Measurements from ENCODE around the gene PLA2G5. TPM values are rescaled to one million over a fixed set of nuclear protein-coding genes. Genes with fewer than 3 reads are reported as not detected.
"Not testable (repeated sequence)": the region's sequence is repeated elsewhere in the genome, so short reads cannot be mapped to it uniquely, and the experiment has no call there.

The PLA2G5 gene
- total RNA-seq, 1 experiment from 2014 or later, result not detected

DNA sequence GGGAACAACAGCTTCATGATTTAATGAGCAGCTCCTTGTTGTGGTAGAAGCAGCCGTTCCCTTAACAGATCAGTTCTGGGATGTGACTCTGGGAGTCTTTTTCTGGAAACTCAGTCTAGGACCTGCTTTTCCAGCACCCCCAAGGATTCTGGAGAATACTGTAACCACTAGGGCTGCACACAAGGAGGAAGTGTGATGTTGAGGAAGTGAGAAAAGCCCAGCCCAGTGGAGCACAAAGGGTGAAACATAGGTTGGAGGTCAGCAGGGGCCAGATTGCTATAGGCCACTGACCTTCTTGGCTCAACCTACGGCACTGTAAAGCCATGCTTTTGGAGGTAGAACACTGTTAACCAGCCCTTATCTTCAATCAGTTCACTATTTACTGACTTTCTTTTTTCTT lies 10.1 kb upstream of the PLA2G5 start:
- no peaks in the 10 kb centered on the region for H3K9me3 ChIP-seq
- H3K27ac Mint-ChIP-seq (ENCODE audit: unreplicated experiment), result no peak overlapping the region
- H3K4me1 ChIP-seq, result no peaks in the 10 kb centered on the region
- H3K27me3 Mint-ChIP-seq (ENCODE audit: insufficient read depth, unreplicated experiment), result no peaks in the 10 kb centered on the region
- no peak overlapping the region for H3K4me3 Mint-ChIP-seq (ENCODE audit: unreplicated experiment)
- H3K9me3 Mint-ChIP-seq (ENCODE audit: unreplicated experiment), result no peaks in the 10 kb centered on the region
- no peaks in the 10 kb centered on the region for H3K36me3 ChIP-seq (ENCODE audit: control insufficient read depth, insufficient read depth, low read length)
- intact Hi-C loops (cut with micrococcal nuclease; ENCODE audit: unreplicated experiment), result no loop called here
- no TSS peak for BruUV-seq (replicated peaks)
- H3K36me3 Mint-ChIP-seq (ENCODE audit: insufficient read depth, unreplicated experiment), result no peaks in the 10 kb centered on the region
- DNase-seq, result no peak
- CTCF ChIA-PET, result interaction anchor here (0.6 kb wide), 1 partner anchor 135 kb away, joined by 4 read pairs; no protein-coding TSS in a partner anchor
- H3K4me3 ChIP-seq (ENCODE audit: low read depth, low read length), result no peak overlapping the region
- no peaks in the 10 kb centered on the region for H3K27me3 ChIP-seq (replicated peaks; ENCODE audit: control insufficient read depth, insufficient read depth, low read length)
- H3K4me1 Mint-ChIP-seq (ENCODE audit: low read depth, unreplicated experiment), result no peaks in the 10 kb centered on the region
- TF ChIP-seq, protein P1, sequence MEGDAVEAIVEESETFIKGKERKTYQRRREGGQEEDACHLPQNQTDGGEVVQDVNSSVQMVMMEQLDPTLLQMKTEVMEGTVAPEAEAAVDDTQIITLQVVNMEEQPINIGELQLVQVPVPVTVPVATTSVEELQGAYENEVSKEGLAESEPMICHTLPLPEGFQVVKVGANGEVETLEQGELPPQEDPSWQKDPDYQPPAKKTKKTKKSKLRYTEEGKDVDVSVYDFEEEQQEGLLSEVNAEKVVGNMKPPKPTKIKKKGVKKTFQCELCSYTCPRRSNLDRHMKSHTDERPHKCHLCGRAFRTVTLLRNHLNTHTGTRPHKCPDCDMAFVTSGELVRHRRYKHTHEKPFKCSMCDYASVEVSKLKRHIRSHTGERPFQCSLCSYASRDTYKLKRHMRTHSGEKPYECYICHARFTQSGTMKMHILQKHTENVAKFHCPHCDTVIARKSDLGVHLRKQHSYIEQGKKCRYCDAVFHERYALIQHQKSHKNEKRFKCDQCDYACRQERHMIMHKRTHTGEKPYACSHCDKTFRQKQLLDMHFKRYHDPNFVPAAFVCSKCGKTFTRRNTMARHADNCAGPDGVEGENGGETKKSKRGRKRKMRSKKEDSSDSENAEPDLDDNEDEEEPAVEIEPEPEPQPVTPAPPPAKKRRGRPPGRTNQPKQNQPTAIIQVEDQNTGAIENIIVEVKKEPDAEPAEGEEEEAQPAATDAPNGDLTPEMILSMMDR (IDR thresholded peaks at IDR 0.05; ENCODE audit: insufficient read depth in 1 of 2, low read depth in 1 of 2, low read length in 1 of 2, severe bottlenecking in 1 of 2, unreplicated experiment in 1 of 2), result no peak
- POLR2A ChIA-PET, result no interaction called here

DNA sequence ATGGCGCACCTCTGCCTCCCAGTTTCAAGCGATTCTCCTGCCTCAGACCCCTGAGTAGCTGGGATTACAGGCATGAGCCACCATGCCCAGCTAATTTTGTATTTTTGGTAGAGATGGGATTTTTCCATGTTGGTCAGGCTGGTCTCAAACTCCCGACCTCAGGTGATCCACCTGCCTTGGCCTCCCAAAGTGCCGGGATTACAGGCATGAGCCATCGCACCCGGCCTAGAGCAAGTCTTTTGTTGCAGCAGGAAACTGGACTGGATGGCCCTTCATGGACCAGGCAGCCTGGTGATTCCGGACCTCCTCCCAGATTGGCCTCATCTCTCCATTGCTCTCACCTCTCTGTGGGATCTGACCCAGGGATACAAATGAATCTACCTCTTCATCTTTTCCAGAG lies 9.2 kb upstream of the PLA2G5 start:
- H3K9me3 Mint-ChIP-seq (ENCODE audit: unreplicated experiment); H3K4me3 ChIP-seq (ENCODE audit: low read depth, low read length); BruUV-seq (replicated peaks); intact Hi-C loops (cut with micrococcal nuclease; ENCODE audit: unreplicated experiment); H3K9me3 ChIP-seq; H3K4me3 Mint-ChIP-seq (ENCODE audit: unreplicated experiment); H3K27ac Mint-ChIP-seq (ENCODE audit: unreplicated experiment); H3K27me3 ChIP-seq (replicated peaks; ENCODE audit: control insufficient read depth, insufficient read depth, low read length); DNase-seq; H3K27me3 Mint-ChIP-seq (ENCODE audit: insufficient read depth, unreplicated experiment); H3K36me3 ChIP-seq (ENCODE audit: control insufficient read depth, insufficient read depth, low read length); H3K36me3 Mint-ChIP-seq (ENCODE audit: insufficient read depth, unreplicated experiment); H3K4me1 Mint-ChIP-seq (ENCODE audit: low read depth, unreplicated experiment); H3K4me1 ChIP-seq; CTCF ChIA-PET; POLR2A ChIA-PET: not testable (repeated sequence)

DNA sequence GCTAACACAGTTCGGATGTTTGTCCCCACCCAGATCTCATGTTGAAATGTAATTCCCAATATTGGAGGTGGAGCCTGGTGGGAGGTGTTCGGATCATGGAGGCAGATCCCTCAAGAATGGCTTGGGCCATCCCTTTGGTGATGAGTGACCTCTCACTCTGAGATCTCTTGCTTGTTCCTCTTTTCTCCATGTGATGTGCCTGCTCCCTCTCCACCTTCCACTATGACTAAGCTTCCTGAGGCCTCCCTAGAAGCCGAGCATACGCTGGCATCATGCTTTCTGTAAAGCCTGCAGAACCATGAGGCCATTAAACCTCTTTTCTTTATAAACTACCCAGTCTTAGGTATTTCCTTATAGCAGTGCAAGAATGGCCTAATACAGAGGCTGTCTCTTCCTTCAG lies 8.1 kb upstream of the PLA2G5 start:
- BruUV-seq (replicated peaks), result no TSS peak
- Mint-ChIP-seq H3K27ac (ENCODE audit: unreplicated experiment) (no peak overlapping the region), H3K36me3 (ENCODE audit: insufficient read depth, unreplicated experiment) (no peaks in the 10 kb centered on the region), H3K4me3 (ENCODE audit: unreplicated experiment) (no peak overlapping the region), H3K4me1 (ENCODE audit: low read depth, unreplicated experiment) (no peaks in the 10 kb centered on the region), H3K27me3 (ENCODE audit: insufficient read depth, unreplicated experiment) (no peaks in the 10 kb centered on the region), H3K9me3 (ENCODE audit: unreplicated experiment) (no peaks in the 10 kb centered on the region)
- Histone ChIP-seq H3K36me3 (ENCODE audit: control insufficient read depth, insufficient read depth, low read length) (no peaks in the 10 kb centered on the region), H3K4me3 (ENCODE audit: low read depth, low read length) (no peak overlapping the region), H3K9me3 (no peaks in the 10 kb centered on the region), H3K4me1 (no peaks in the 10 kb centered on the region), H3K27me3 (replicated peaks; ENCODE audit: control insufficient read depth, insufficient read depth, low read length) (no peaks in the 10 kb centered on the region)
- ChIA-PET POLR2A (no interaction called here), CTCF (interaction anchor here (0.6 kb wide), 1 partner anchor 1122 kb away, joined by 3 read pairs; no protein-coding TSS in a partner anchor)
- DNase-seq, result no peak
- intact Hi-C loops (cut with micrococcal nuclease; ENCODE audit: unreplicated experiment), result no loop called here
- TF ChIP-seq, protein P1 (IDR thresholded peaks at IDR 0.05; ENCODE audit: insufficient read depth in 1 of 2, low read depth in 1 of 2, low read length in 1 of 2, severe bottlenecking in 1 of 2, unreplicated experiment in 1 of 2), result no peak

DNA sequence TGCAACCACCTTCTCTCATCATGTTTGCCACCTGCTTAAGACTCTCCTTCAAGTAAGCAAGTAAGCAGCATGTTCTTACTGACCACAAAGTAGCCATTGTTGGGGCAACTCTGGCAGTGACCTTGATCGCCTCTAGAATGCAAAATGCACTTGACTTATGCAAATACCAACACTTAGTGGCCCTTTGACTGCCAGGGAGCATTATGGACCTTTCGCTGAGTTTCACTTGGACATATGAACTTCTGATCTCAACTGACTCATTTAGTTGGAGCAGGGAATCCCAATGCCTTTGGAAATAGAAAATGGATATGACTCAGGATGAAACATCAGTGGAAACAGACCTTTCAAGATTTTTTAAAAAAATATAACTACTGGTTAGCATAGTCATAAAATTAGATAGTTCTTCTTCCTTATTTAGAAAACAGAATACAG lies 6.1 kb upstream of the PLA2G5 start:
- H3K4me1 ChIP-seq, result no peaks in the 10 kb centered on the region
- CTCF ChIA-PET, result no interaction called here
- Mint-ChIP-seq H3K9me3 (ENCODE audit: unreplicated experiment) (no peaks in the 10 kb centered on the region), H3K36me3 (ENCODE audit: insufficient read depth, unreplicated experiment) (no peaks in the 10 kb centered on the region), H3K4me3 (ENCODE audit: unreplicated experiment) (no peak overlapping the region), H3K27ac (ENCODE audit: unreplicated experiment) (no peak overlapping the region), H3K4me1 (ENCODE audit: low read depth, unreplicated experiment) (no peaks in the 10 kb centered on the region), H3K27me3 (ENCODE audit: insufficient read depth, unreplicated experiment) (no peaks in the 10 kb centered on the region)
- H3K4me3 ChIP-seq (ENCODE audit: low read depth, low read length), result no peak overlapping the region
- H3K36me3 ChIP-seq (ENCODE audit: control insufficient read depth, insufficient read depth, low read length), result no peaks in the 10 kb centered on the region
- POLR2A ChIA-PET, result no interaction called here
- no peaks in the 10 kb centered on the region for H3K9me3 ChIP-seq
- H3K27me3 ChIP-seq (replicated peaks; ENCODE audit: control insufficient read depth, insufficient read depth, low read length), result no peaks in the 10 kb centered on the region
- TF ChIP-seq, protein P1 (IDR thresholded peaks at IDR 0.05; ENCODE audit: insufficient read depth in 1 of 2, low read depth in 1 of 2, low read length in 1 of 2, severe bottlenecking in 1 of 2, unreplicated experiment in 1 of 2), result no peak
- no peak for DNase-seq
- intact Hi-C loops (cut with micrococcal nuclease; ENCODE audit: unreplicated experiment), result no loop called here
- BruUV-seq (replicated peaks), result no TSS peak

All from Caco-2 (cell line).